Ureter (tissue), 1 donor: ENCODE measurements around the gene LIN7C. TPM values are rescaled to one million over a fixed set of nuclear protein-coding genes. Genes with fewer than 3 reads are reported as not detected.

ENCODE experiments used
- DNase-seq: peaks from one replicate; pipeline ENCODE4 v3.0.0-alpha.2; 2020; ENCODE audit warnings: low spot score
- total RNA-seq: library from RNA; stranded (reverse); gene quantifications from one replicate; pipeline ENCODE4 v1.2.4, GENCODE V29; 2023
- donor health status: DM: yes; HTN: yes; CAD: no.

Gene LIN7C
- total RNA-seq, 1 donor from 2014 or later, result 34.9 TPM

- DNase-seq, result no peak
These were observed 35.6 kb downstream of the LIN7C start for GRCh38 chr11:27470826-27471588.

GRCh38 chr11:27470166-27470565 lies 36.4 kb downstream of the LIN7C start:
- DNase-seq, result no peak

- DNase-seq, result peak; percentile 47
These were observed 37.4 kb downstream of the LIN7C start for GRCh38 chr11:27468995-27469695.

- no peak for DNase-seq
These were observed 38.2 kb downstream of the LIN7C start for GRCh38 chr11:27468209-27468994.

- DNase-seq, result no peak
These were observed 39.2 kb downstream of the LIN7C start for GRCh38 chr11:27467181-27467913.

- no peak for DNase-seq
These were observed 40.2 kb downstream of the LIN7C start for GRCh38 chr11:27466363-27466762.

- no peak for DNase-seq
These were observed 40.9 kb downstream of the LIN7C start for GRCh38 chr11:27465629-27466028.

GRCh38 chr11:27464909-27465308 lies 41.7 kb downstream of the LIN7C start:
- DNase-seq, result no peak

GRCh38 chr11:27464289-27464696 lies 42.3 kb downstream of the LIN7C start:
- no peak for DNase-seq

GRCh38 chr11:27462543-27462942 lies 44.0 kb downstream of the LIN7C start:
- DNase-seq, result no peak

- no peak for DNase-seq
These were observed 46.2 kb downstream of the LIN7C start for GRCh38 chr11:27460158-27460978.

- DNase-seq, result no peak
These were observed 47.4 kb downstream of the LIN7C start for GRCh38 chr11:27459191-27459590.

GRCh38 chr11:27458182-27458581 lies 48.4 kb downstream of the LIN7C start:
- no peak for DNase-seq

GRCh38 chr11:27456795-27457329 lies 49.7 kb downstream of the LIN7C start:
- no peak for DNase-seq

- no peak for DNase-seq
These were observed 50.3 kb downstream of the LIN7C start for GRCh38 chr11:27456140-27456794.

- no peak for DNase-seq
These were observed 50.9 kb downstream of the LIN7C start for GRCh38 chr11:27455667-27456066.

- no peak for DNase-seq
These were observed 52.9 kb downstream of the LIN7C start for GRCh38 chr11:27453701-27454100.

GRCh38 chr11:27452147-27452546 lies 54.4 kb downstream of the LIN7C start:
- DNase-seq, result no peak

GRCh38 chr11:27451244-27451965 lies 55.2 kb downstream of the LIN7C start:
- no peak for DNase-seq
